Measurements from ENCODE around the gene ZBTB4. TPM values are rescaled to one million over a fixed set of nuclear protein-coding genes. Genes with fewer than 3 reads are reported as not detected.

Gene ZBTB4
- total RNA-seq, result 20.4 and 27.2 TPM in 2 replicates

GRCh38 chr17:7479213-7480088 lies at the start of gene ZBTB4:
Gene ZBTB4, minus strand, starts transcription at chr17:7479631. Its CDS starts 12,830 bp downstream, at chr17:7466801.

GRCh38 chr17:7484067-7484918 lies 4.9 kb upstream of the ZBTB4 start, which contains the start of gene POLR2A:
Gene POLR2A, plus strand, starts transcription at chr17:7484366.

GRCh38 chr17:7481275-7481674 lies 1.8 kb upstream of the ZBTB4 start, which contains the start of gene SLC35G6:
Gene SLC35G6, plus strand, starts transcription at chr17:7481446. Its CDS starts 71 bp downstream, at chr17:7481517.

GRCh38 chr17:7444682-7445618 lies 34.5 kb downstream of the ZBTB4 start, which contains the start of gene CHRNB1:
Gene CHRNB1, plus strand, starts transcription at chr17:7445061. Its CDS starts 67 bp downstream, at chr17:7445128.

GRCh38 chr17:7439462-7440112 lies 39.8 kb downstream of the ZBTB4 start, which contains the start of gene FGF11:
Gene FGF11, plus strand, starts transcription at chr17:7439512. Its CDS starts 109 bp downstream, at chr17:7439621.

GRCh38 chr17:7428557-7428956 lies 50.9 kb downstream of the ZBTB4 start, which contains the start of gene SPEM3:
Gene SPEM3, plus strand, starts transcription at chr17:7428857. Its CDS starts 46 bp downstream, at chr17:7428903.

GRCh38 chr17:7425316-7425715 lies 54.1 kb downstream of the ZBTB4 start, which contains the start of gene SPEM2:
Gene SPEM2, plus strand, starts transcription at chr17:7425616. Its CDS starts 73 bp downstream, at chr17:7425689.

GRCh38 chr17:7419819-7420610 lies 59.4 kb downstream of the ZBTB4 start, which contains the start of gene SPEM1:
Gene SPEM1, plus strand, starts transcription at chr17:7420324. Its CDS starts 61 bp downstream, at chr17:7420385.

Other genes with a start within 250 kb of the ZBTB4 start
- 33.4 and 33.9 TPM in 2 replicates for gene DVL2, start 245.1 kb downstream of the ZBTB4 start, total RNA-seq
- gene PHF23, start 240.2 kb downstream of the ZBTB4 start, total RNA-seq, result 41.3 and 81.2 TPM in 2 replicates
- gene GABARAP, start 237.2 kb downstream of the ZBTB4 start, total RNA-seq, result 160 and 299 TPM in 2 replicates
- 65.3 and 66.3 TPM in 2 replicates for gene CTDNEP1, start 227.9 kb downstream of the ZBTB4 start, total RNA-seq
- gene ELP5, start 227.4 kb downstream of the ZBTB4 start, total RNA-seq, result 22.5 and 28.7 TPM in 2 replicates
- gene CLDN7, start 217.2 kb downstream of the ZBTB4 start, total RNA-seq, result 0.16 and 2.0 TPM in 2 replicates
- 0.18 TPM in 1 of 2 replicates, not detected in the other for gene SLC2A4, start 197.9 kb downstream of the ZBTB4 start, total RNA-seq
- not detected in 2 replicates for gene YBX2, start 185.0 kb downstream of the ZBTB4 start, total RNA-seq
- gene EIF5A, start 172.0 kb downstream of the ZBTB4 start, total RNA-seq, result 521 and 571 TPM in 2 replicates
- 35.7 and 67.1 TPM in 2 replicates for gene GPS2, start 164.3 kb downstream of the ZBTB4 start, total RNA-seq
- 10.8 and 15.7 TPM in 2 replicates for gene NEURL4, start 150.3 kb downstream of the ZBTB4 start, total RNA-seq
- gene ACAP1, start 143.1 kb downstream of the ZBTB4 start, total RNA-seq, result not detected in 2 replicates
- gene KCTD11, start 127.5 kb downstream of the ZBTB4 start, total RNA-seq, result 14.9 and 20.6 TPM in 2 replicates
- gene TMEM95, start 124.5 kb downstream of the ZBTB4 start, total RNA-seq, result not detected in 2 replicates
- under 0.01 and 0.18 TPM in 2 replicates for gene TNK1, start 98.5 kb downstream of the ZBTB4 start, total RNA-seq
- 62.9 and 82.3 TPM in 2 replicates for gene PLSCR3, start 85.1 kb downstream of the ZBTB4 start, total RNA-seq
- gene TMEM256, start 75.5 kb downstream of the ZBTB4 start, total RNA-seq, result 147 and 158 TPM in 2 replicates
- 7.8 and 12.5 TPM in 2 replicates for gene NLGN2, start 71.8 kb downstream of the ZBTB4 start, total RNA-seq
- not detected in 2 replicates for gene SPEM1, start 59.3 kb downstream of the ZBTB4 start, total RNA-seq
- not detected in 2 replicates for gene SPEM2, start 54.0 kb downstream of the ZBTB4 start, total RNA-seq
- gene SPEM3, start 50.8 kb downstream of the ZBTB4 start, total RNA-seq, result not detected in 2 replicates
- gene TMEM102, start 44.2 kb downstream of the ZBTB4 start, total RNA-seq, result 2.9 and 3.8 TPM in 2 replicates
- 1.8 and 3.4 TPM in 2 replicates for gene FGF11, start 40.1 kb downstream of the ZBTB4 start, total RNA-seq
- 6.9 and 8.3 TPM in 2 replicates for gene CHRNB1, start 34.6 kb downstream of the ZBTB4 start, total RNA-seq
- not detected in 2 replicates for gene SLC35G6, start 1.8 kb upstream of the ZBTB4 start, total RNA-seq
- gene POLR2A, start 4.7 kb upstream of the ZBTB4 start, total RNA-seq, result 57.0 and 69.2 TPM in 2 replicates
- 39.2 and 40.1 TPM in 2 replicates for gene TNFSF12, start 69.4 kb upstream of the ZBTB4 start, total RNA-seq
- 2.8 and 11.4 TPM in 2 replicates for gene TNFSF13, start 79.1 kb upstream of the ZBTB4 start, total RNA-seq
- 42.2 and 62.5 TPM in 2 replicates for gene SENP3, start 82.3 kb upstream of the ZBTB4 start, total RNA-seq
- gene CD68, start 100.0 kb upstream of the ZBTB4 start, total RNA-seq, result 19.3 and 30.1 TPM in 2 replicates
- 156 and 212 TPM in 2 replicates for gene MPDU1, start 104.2 kb upstream of the ZBTB4 start, total RNA-seq
- not detected in 2 replicates for gene SOX15, start 110.5 kb upstream of the ZBTB4 start, total RNA-seq
- 32.1 and 35.6 TPM in 2 replicates for gene FXR2, start 135.3 kb upstream of the ZBTB4 start, total RNA-seq
- gene SAT2, start 148.2 kb upstream of the ZBTB4 start, total RNA-seq, result 36.8 and 47.5 TPM in 2 replicates
- gene SHBG, start 150.5 kb upstream of the ZBTB4 start, total RNA-seq, result 1.6 TPM in 1 of 2 replicates, not detected in the other
- gene ATP1B2, start 171.3 kb upstream of the ZBTB4 start, total RNA-seq, result 2.9 TPM in 1 of 2 replicates, not detected in the other
- gene TP53, start 207.9 kb upstream of the ZBTB4 start, total RNA-seq, result 42.1 and 51.4 TPM in 2 replicates
- gene WRAP53, start 208.8 kb upstream of the ZBTB4 start, total RNA-seq, result 4.7 and 7.9 TPM in 2 replicates
- 6.6 and 7.0 TPM in 2 replicates for gene EFNB3, start 225.6 kb upstream of the ZBTB4 start, total RNA-seq
- gene DNAH2, start 238.1 kb upstream of the ZBTB4 start, total RNA-seq, result 2.3 and 6.3 TPM in 2 replicates